ENCODE results near the gene MOB3A.
"Not testable (repeated sequence)": the region's sequence is repeated elsewhere in the genome, so short reads cannot be mapped to it uniquely, and the experiment has no call there.

Gene MOB3A

GRCh38 chr19:2096034-2096479, at the start of gene MOB3A:
Gene MOB3A, minus strand, starts transcription at chr19:2096326. Its CDS starts 17,766 bp downstream, at chr19:2078560.
- peak in 6 of 10 donors; percentile 71 to 95 (median 82) for DNase-seq
- intact Hi-C loops (cut with DNase I): loop anchor here (5.0 kb wide), 1 partner anchor 51 kb away; no protein-coding TSS in a partner anchor

GRCh38 chr19:2145831-2146241, 49.7 kb upstream of the MOB3A start:
- DNase-seq: peak in 3 of 10 donors; percentile 28 to 84 (median 84)
- intact Hi-C loops (cut with DNase I): loop anchor here (5.0 kb wide), 1 partner anchor 49 kb away; the partner anchor contains the start of genes IZUMO4 and MOB3A

- intact Hi-C loops (cut with DNase I): no loop called here
- DNase-seq: no peak
Observed at GRCh38 chr19:2144190-2144589, 48.1 kb upstream of the MOB3A start.

DNA sequence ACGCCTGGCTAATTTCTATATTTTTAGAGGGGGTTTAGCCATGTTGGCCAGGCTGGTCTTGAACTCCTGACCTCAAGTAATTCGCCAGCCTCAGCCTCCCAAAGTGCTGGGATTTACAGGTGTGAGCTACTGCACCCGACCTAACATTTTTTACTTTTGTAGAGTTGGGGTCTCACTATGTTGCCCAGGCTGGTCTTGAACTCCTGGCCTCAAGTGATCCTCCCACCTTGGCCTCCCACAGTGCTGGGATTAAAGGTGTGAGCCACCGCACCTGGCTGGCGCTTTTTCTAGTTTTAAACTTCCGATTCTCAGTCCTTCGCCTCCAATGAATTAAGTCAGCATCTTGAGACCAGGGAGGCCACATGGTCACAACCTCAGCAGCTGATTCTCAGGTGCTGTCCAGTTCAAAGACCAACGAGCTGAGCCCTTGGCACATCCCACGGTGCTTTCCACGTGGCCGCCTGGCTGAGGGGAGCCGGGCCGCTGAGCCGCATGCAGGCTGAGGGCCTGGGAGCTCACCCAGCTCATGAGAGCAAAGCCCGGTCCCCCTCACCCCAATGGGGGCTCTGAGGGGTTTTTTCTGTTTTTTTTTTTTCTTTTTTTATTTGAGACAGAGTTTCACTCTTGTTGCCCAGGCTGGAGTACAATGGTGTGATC, 46.2 kb upstream of the MOB3A start:
- intact Hi-C loops (cut with DNase I): no loop called here
- DNase-seq: no peak

GRCh38 chr19:2140138-2140569, 44.0 kb upstream of the MOB3A start:
- intact Hi-C loops (cut with DNase I): no loop called here
- no peak for DNase-seq

GRCh38 chr19:2139385-2140137, 43.4 kb upstream of the MOB3A start:
- intact Hi-C loops (cut with DNase I): no loop called here
- no peak for DNase-seq

- intact Hi-C loops (cut with DNase I): no loop called here
- no peak for DNase-seq
Observed at GRCh38 chr19:2138061-2138728, 42.1 kb upstream of the MOB3A start.

DNA sequence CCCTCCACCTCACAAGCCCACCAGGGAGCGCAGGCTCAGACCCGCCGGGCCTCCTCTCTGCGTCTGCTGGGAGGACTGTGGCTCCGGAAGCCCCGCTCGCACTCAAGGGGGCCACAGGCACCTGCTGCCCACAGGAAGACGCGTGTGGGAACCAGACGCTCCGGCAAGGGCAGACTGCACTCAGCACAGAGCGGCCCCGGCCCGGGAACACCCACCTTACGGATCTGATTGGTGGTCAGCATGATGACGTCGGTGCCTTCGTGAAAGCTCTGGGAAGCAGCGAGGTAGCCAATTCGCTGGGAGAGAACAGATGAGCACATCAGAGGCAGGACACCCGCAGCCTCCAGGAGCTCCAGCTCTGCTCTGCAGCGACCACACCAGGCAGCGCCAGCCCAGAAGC, 40.7 kb upstream of the MOB3A start:
- intact Hi-C loops (cut with DNase I): no loop called here
- peak in 1 of 10 donors; percentile 78 for DNase-seq

- DNase-seq: peak in 1 of 10 donors; percentile 79
- intact Hi-C loops (cut with DNase I): no loop called here
Observed at GRCh38 chr19:2135474-2136402, 39.6 kb upstream of the MOB3A start.

GRCh38 chr19:2132731-2133490, 36.8 kb upstream of the MOB3A start:
- intact Hi-C loops (cut with DNase I): no loop called here
- DNase-seq: no peak

DNA sequence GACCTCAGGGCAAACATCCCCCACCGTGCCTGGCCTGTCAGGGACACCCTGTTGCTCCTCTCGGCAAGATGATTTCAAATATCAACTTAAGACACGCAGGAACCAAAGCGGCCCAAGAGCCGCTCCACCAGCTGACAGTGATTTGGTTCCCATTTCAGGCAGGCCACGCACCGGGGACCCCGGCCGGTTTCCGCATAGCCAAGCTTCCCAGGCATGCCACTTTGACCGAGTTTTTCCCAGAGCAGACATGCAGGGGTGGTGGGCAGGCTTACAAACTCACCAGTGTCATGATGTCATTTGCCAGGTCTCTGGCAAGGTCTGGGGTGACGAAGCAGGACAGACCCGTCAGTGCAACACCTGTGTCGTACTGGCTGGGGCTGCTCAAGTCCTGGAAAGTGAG, 36.1 kb upstream of the MOB3A start:
- intact Hi-C loops (cut with DNase I): no loop called here

GRCh38 chr19:2131012-2131975, 35.2 kb upstream of the MOB3A start:
- DNase-seq; intact Hi-C loops (cut with DNase I): not testable (repeated sequence)

More for the DNA sequence above, 36.1 kb upstream of the MOB3A start:
- peak in 1 of 10 donors; percentile 73 for DNase-seq

DNA sequence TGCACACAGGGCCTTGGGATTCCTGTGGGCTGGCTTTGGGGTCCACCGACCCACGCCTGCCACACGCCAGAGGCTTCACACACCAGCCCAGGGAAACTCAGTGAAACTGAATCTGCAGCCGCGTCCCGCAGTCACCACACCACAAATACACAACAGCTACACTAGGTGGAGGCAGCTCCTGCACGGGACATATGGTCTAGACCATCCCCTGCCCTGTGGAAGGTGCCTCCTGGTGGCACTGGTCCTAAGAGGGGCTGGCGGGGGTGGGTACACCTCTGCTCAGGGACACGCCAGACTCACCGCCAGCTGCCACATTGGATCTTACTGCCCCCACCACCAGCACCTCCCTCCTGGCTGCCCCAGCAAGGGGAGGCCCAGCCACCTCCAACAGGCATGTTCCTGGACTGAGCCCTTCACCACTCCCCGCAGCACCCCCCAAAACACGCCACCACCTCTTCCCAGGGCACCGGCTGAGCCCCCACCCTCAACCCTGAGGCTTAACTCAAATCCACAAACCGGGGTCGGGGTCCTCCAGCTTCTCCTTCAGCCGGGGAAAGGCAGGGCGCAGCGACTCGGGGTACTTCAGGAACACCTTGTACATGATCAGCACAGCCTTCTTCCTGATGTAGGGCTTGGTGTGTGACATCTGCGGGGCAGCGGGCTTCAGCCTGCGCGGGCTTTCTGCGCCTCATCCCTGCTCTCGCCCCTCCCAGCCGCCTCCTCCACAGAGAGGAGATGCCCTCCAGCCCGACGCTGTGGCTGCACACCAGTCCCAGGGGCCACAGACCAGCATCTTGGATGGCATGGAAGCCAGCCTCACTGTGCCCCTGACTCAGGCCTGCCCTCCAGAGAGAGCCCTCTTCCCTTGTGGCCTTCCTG, 34.0 kb upstream of the MOB3A start:
- DNase-seq: no peak
- intact Hi-C loops (cut with DNase I): no loop called here

DNA sequence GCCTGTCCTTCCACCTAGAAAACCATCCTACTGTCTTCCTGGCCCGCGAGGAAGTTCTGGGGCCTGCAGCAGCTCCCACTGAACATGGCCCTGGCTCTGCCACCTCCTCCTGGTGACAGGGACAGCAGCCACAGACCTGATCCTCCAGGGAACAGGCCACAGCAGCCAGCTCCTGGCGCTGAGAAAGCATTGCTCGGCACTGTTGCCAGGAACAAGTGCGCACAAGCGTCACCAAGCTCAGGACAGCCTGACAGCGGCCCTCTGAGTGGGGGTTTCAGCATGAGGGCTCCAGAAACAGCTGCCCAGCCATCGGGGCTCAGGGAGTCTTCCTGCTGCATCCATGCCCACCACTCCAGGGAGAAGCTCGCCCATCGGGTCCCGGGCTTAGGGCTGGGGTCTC, 33.4 kb upstream of the MOB3A start:
- intact Hi-C loops (cut with DNase I): no loop called here
- no peak for DNase-seq

GRCh38 chr19:2129022-2129421, 32.9 kb upstream of the MOB3A start:
- intact Hi-C loops (cut with DNase I): no loop called here
- DNase-seq: no peak

GRCh38 chr19:2128252-2128651, 32.1 kb upstream of the MOB3A start:
- intact Hi-C loops (cut with DNase I); DNase-seq: not testable (repeated sequence)

DNA sequence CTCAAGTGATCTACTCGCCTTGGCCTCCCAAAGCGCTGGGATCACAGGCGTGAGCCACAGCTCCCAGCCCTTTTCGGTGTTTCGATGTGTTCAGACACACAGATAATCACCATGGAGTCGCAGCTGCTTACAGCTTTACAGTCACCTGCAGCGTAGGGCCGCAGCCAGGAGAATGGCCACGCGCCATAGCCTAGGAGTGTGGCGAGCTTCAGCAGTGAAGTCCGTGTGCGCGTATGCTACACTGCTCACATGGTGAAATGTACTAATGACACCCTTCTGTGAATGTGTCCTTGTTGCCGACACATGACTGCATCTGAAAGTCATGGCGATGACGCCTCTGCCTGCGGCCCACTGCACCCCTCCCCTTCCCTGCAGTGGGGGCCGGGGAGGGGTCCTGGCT, 31.6 kb upstream of the MOB3A start:
- intact Hi-C loops (cut with DNase I): no loop called here
- no peak for DNase-seq
